Tibial nerve (tissue), 4 donors: ENCODE results near the gene APOO.

Experiments
- EP300 ChIP-seq, 2 donors: sonication (generic); formaldehyde crosslinking; IDR thresholded peaks; one replicate each; pipeline ENCODE4 v1.6.1; 2017; ENCODE audit warnings: antibody characterized with exemption in 2 of 2, mild to moderate bottlenecking in 1 of 2
- POLR2A ChIP-seq, 2 donors: fragments of 450-650 bp; IDR thresholded peaks; one replicate each; pipeline ENCODE4 v1.6.1; 2017; ENCODE audit warnings: antibody characterized with exemption in 2 of 2, mild to moderate bottlenecking in 2 of 2, moderate library complexity in 2 of 2
- TF ChIP-seq, protein P1 (sequence below), 5 experiments: fragments of 200-600 bp in 3 of 5; fragments of 450-650 bp in 2 of 5; sonication (generic) in 3 of 5; IDR thresholded peaks; one replicate each; pipeline ENCODE4 v1.5.1; 2016 to 2019; ENCODE audit warnings: antibody characterized with exemption in 5 of 5, mild to moderate bottlenecking in 3 of 5, moderate library complexity in 2 of 5

DNA sequence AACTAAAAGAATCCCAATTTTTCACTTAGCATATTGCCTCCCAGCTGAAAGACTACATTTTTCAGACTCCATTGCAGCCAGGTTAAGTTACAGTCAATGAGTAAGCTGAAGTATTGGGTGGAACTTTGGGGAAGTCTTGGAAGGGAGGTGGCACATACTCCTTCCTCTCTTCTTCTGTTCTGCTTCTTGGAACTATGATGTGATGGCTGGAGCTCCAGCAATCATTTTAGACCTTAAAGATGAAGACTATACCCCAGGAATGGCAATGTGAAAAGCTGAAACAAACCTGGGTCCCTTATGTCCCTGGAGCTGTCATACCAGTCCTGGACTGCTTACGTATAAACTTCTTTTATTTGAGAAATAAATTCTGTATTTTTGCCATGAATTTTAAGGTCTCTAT is 93.9 kb downstream of the APOO start:
- TF ChIP-seq, protein P1, sequence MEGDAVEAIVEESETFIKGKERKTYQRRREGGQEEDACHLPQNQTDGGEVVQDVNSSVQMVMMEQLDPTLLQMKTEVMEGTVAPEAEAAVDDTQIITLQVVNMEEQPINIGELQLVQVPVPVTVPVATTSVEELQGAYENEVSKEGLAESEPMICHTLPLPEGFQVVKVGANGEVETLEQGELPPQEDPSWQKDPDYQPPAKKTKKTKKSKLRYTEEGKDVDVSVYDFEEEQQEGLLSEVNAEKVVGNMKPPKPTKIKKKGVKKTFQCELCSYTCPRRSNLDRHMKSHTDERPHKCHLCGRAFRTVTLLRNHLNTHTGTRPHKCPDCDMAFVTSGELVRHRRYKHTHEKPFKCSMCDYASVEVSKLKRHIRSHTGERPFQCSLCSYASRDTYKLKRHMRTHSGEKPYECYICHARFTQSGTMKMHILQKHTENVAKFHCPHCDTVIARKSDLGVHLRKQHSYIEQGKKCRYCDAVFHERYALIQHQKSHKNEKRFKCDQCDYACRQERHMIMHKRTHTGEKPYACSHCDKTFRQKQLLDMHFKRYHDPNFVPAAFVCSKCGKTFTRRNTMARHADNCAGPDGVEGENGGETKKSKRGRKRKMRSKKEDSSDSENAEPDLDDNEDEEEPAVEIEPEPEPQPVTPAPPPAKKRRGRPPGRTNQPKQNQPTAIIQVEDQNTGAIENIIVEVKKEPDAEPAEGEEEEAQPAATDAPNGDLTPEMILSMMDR (IDR thresholded peaks at IDR 0.05) = no peak
- no peak for TF ChIP-seq EP300 (IDR thresholded peaks at IDR 0.05)
- no peak for TF ChIP-seq POLR2A (IDR thresholded peaks at IDR 0.05)
